HG02938 (cell line): ENCODE measurements around the gene NBEAL2.

ENCODE experiments used
- ATAC-seq: cut with Tn5 transposase; IDR thresholded peaks from one replicate; pipeline ENCODE4 v1.9.1; 2021; ENCODE audit warnings: mild to moderate bottlenecking, moderate library complexity; ENCODE audit not compliant: unreplicated experiment

Gene NBEAL2

DNA sequence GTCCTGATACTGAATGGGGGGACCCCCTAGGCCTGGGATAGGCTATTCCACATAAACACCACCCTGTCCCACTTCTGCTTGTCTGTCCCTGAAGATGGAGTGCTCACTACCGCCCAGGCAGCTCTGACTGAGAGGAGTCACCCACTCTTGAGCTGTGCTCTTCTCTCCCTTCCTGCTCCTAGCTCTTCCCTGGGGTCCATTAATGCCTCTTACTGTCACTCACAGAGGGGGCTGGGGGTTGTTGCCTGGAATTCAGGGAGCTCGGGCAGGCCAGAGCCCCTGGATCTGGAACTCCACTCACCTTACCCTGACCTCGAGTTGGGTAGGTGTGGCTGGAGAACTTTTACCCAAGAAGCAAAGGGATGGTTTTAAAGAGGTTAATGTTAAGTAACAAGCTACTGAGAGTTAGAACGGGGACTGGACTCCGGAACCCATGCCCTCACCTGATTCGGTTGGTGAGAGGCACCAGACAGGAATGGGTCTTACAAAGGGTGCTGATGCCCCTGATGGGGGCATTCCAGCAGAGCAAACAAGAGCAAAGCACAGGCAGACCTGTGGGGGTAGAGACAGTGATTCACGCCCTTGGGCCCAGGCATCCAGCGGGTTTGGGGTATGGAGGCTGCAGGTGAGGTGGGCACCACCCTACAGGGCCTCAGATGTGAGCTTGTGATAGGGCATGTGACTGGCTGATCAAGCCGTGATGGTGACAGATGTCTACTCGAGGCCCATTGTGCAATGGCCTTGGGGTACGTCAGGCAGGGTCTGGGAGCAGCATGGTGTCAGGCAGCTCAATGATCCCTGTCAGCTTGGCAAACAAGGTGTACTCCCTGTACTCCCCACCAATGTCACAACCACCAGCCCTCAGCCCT lies 5.4 kb downstream of the NBEAL2 start:
- no peak for ATAC-seq

DNA sequence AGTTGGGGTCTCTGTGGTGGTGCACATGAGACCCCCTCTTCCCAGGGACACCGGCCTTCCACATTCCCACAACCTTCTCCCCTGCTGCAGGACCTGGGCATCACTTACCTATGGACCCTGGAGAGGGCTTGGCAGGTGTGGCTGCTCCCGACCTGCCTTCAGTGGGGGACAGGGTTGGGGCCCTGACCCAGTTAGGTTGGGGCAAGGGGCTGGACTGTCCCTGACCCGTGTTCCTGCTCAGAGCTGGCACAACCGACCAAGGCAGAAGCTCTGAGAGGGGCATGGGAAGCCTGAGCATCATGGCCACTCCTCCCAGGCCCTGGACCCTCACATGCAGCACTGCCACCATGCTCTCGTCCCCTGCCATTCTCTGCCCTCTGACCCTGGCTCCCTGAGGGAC lies 6.1 kb downstream of the NBEAL2 start:
- ATAC-seq, result no peak

- no peak for ATAC-seq
Observed at GRCh38 chr3:46986055-46986730, 6.7 kb downstream of the NBEAL2 start.

- no peak for ATAC-seq
Observed at GRCh38 chr3:46986782-46987310, 7.4 kb downstream of the NBEAL2 start.

GRCh38 chr3:46987319-46987742 lies 7.9 kb downstream of the NBEAL2 start:
- no peak for ATAC-seq

GRCh38 chr3:46987743-46988401 lies 8.4 kb downstream of the NBEAL2 start:
- ATAC-seq, result peak; percentile 66

- no peak for ATAC-seq
Observed at GRCh38 chr3:46988616-46989015, 9.2 kb downstream of the NBEAL2 start.

DNA sequence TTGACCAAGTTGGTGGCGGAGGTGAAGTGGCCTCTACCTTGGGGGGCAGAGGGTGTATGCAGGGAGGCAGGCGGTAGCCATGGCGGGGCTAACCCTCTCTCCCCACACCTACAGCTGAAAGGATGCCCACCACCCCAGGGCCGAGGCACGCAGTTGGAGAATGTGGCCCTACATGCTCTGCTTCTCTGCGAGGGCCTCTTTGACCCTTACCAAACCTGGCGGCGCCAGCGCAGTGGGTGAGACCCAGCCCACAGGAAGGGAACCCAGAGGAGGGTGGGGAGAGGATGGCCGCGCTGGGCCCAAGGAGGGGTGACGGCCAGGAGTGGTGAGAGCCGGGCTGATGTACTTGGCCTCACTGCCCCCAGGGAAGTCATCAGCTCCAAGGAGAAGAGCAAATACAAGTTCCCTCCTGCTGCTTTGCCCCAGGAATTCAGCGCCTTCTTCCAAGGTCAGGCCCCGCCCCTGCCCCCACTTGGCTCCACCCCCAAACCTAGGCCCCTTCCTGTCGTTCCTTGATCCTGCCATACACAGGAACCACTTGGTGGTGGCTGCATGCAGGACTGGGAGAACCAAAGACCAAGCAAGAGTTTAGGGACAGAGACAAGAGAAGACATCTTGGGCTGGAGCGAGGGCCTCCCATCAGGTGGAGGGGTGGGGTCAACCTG lies 9.8 kb downstream of the NBEAL2 start:
- ATAC-seq, result no peak

GRCh38 chr3:46990573-46991374 lies 11.3 kb downstream of the NBEAL2 start:
- no peak for ATAC-seq

- no peak for ATAC-seq
Observed at GRCh38 chr3:46991406-46992165, 12.1 kb downstream of the NBEAL2 start.

- no peak for ATAC-seq
Observed at GRCh38 chr3:46992231-46992630, 12.8 kb downstream of the NBEAL2 start.

GRCh38 chr3:46993292-46993691 lies 13.8 kb downstream of the NBEAL2 start:
- ATAC-seq, result no peak

- ATAC-seq, result no peak
Observed at GRCh38 chr3:46993986-46994385, 14.5 kb downstream of the NBEAL2 start.

GRCh38 chr3:46994801-46995731 lies 15.6 kb downstream of the NBEAL2 start:
- ATAC-seq, result no peak

- no peak for ATAC-seq
Observed at GRCh38 chr3:46995901-46996562, 16.6 kb downstream of the NBEAL2 start.

DNA sequence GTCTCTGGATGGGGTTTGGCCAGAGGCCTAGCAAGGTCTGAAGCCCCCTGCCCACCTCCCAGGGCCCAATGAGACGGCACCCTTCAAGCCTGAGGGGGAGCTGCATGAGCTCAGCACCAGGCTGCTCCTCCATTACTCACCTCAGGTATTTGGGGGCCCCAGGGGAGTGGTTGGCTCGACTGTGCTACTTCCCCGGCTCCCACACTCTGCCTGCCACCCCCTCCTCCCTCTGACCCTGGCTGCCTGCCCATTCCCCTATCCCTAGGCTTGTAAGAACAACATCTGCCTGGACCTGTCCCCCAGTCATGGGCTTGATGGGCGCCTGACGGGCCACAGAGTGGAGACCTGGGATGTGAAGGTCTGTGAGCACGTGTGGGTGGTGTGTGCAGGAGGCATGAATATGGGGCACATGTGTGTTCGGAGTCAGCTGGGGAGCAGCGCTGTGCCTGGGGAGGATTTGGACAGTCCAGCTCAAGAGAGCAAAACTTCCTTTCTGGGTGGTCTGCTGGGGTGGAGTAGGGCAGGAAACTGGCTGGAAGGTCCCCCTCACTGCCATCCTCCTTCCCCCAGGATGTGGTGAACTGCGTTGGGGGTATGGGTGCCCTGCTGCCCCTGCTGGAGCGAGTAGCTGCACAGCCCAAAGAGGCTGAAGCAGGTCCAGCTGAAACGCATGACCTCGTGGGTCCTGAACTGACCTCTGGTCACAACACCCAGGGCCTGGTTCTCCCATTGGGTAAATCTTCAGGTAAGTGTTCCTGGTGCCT lies 17.4 kb downstream of the NBEAL2 start:
- ATAC-seq, result no peak

DNA sequence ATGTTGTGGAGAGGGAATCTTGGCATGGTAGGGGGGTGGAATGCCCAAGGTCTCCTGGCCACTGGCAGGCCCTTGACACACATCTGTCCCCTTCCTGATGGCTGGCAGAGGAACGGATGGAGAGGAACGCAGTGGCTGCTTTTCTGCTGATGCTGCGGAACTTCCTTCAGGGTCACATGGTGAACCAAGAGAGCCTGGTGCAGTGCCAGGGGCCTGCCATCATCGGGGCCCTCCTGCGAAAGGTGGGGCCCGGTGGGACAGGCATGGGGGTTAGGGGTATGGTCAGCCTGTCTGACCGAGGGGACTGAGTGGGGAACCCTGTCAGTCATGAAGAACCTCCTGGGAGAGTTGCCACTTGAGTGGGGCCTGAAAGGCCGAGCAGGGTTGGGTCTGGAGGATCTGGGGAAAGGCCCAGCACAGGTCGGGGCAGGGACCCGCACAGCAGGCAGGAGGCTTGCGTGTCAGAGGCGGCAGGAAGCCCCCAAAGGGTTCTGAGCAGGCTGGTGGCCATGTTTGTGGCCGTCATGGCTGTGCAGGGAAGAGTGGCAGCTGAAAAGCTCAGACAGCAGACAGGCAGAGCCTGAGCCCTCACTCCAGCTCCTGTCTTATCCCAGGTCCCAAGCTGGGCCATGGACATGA lies 18.1 kb downstream of the NBEAL2 start:
- ATAC-seq, result no peak
